ENCODE measurements around the gene RAD51B.

Gene RAD51B

DNA sequence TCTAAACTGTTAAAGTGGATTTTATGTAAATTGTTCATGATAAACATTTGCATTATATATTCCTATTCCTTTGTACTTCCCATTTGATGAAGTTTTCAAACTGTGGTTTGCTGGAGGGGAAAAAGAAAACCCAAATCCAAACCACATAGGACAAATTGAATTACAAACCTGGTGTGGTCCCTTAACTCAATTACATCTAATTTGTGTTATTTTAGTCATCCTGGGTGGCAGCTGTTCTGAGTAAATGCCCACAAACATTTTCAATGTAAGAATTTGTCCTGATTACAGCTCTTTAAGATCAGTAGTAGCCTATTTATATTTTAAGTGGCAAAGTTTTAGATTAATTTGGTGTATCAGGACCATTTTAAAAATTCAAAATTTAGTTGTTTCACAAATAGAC, 153.9 kb downstream of the RAD51B start:
- Histone ChIP-seq H3K36me3 (replicated peaks) (no peaks in the 10 kb centered on the region), H3K27me3 (replicated peaks) (no peaks in the 10 kb centered on the region), H3K27ac (no peak overlapping the region), H3K4me3 (ENCODE audit: low read depth, low read length) (no peak overlapping the region)
- in situ Hi-C loops (cut with HindIII; ENCODE audit: low pct_ligation_motif_present, low sequenced_read_pairs) = no loop called here
- TF ChIP-seq, protein P1, sequence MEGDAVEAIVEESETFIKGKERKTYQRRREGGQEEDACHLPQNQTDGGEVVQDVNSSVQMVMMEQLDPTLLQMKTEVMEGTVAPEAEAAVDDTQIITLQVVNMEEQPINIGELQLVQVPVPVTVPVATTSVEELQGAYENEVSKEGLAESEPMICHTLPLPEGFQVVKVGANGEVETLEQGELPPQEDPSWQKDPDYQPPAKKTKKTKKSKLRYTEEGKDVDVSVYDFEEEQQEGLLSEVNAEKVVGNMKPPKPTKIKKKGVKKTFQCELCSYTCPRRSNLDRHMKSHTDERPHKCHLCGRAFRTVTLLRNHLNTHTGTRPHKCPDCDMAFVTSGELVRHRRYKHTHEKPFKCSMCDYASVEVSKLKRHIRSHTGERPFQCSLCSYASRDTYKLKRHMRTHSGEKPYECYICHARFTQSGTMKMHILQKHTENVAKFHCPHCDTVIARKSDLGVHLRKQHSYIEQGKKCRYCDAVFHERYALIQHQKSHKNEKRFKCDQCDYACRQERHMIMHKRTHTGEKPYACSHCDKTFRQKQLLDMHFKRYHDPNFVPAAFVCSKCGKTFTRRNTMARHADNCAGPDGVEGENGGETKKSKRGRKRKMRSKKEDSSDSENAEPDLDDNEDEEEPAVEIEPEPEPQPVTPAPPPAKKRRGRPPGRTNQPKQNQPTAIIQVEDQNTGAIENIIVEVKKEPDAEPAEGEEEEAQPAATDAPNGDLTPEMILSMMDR (IDR thresholded peaks at IDR 0.05; ENCODE audit: low read depth, low read length, missing control alignments) = no peak
- no peak for DNase-seq

DNA sequence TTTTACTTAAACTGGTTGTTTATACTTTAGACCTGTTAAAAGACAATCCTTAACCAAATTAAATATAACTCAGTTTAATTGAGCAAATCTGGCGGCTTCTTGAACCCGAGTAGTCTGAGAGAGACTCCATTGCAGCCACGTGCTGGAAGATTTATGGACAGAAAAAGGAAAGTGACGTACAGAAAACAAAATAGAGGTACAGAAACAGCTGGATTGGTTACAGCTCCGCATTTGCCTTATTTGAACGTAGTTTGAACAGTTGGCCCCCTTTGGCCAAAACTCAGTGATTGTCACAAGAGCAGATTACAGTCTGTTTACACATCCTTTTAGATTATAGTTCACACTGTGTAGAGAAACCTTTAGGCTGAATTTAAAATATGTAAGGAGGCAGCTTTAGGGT, 155.9 kb downstream of the RAD51B start:
- TF ChIP-seq, protein P1 (IDR thresholded peaks at IDR 0.05; ENCODE audit: low read depth, low read length, missing control alignments) = no peak
- no peaks in the 10 kb centered on the region for H3K27me3 ChIP-seq (replicated peaks)
- H3K4me3 ChIP-seq (ENCODE audit: low read depth, low read length) = no peak overlapping the region
- no peaks in the 10 kb centered on the region for H3K36me3 ChIP-seq (replicated peaks)
- in situ Hi-C loops (cut with HindIII; ENCODE audit: low pct_ligation_motif_present, low sequenced_read_pairs) = no loop called here
- H3K27ac ChIP-seq = no peak overlapping the region
- no peak for DNase-seq

GRCh38 chr14:67977434-67978034, 158.0 kb downstream of the RAD51B start:
- no peak for DNase-seq

DNA sequence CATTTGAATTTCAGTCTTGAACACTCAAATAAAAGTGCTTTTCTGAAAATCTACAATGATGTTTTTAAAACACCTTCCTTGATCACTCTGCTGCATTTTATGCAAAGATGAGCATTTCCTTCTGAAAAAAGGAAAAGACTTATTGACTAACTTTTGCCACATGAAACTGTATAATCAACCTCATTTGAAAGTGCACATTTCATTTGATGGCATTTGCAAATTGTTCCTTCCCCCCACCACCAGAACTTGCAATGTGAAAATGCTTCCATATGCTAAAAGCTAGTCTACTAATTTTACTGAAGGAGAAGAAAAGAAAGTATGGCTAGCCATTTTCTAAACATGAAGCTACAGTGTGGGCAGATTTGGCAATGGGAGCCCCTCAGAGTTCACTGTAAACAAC, 159.2 kb downstream of the RAD51B start:
- H3K36me3 ChIP-seq (replicated peaks) = no peaks in the 10 kb centered on the region
- TF ChIP-seq, protein P1 (IDR thresholded peaks at IDR 0.05; ENCODE audit: low read depth, low read length, missing control alignments) = no peak
- H3K27me3 ChIP-seq (replicated peaks) = no peaks in the 10 kb centered on the region
- H3K4me3 ChIP-seq (ENCODE audit: low read depth, low read length) = no peak overlapping the region
- no peak overlapping the region for H3K27ac ChIP-seq
- in situ Hi-C loops (cut with HindIII; ENCODE audit: low pct_ligation_motif_present, low sequenced_read_pairs) = no loop called here
- DNase-seq = no peak

More at GRCh38 chr14:67977434-67978034, 158.0 kb downstream of the RAD51B start:
- Histone ChIP-seq H3K36me3 (replicated peaks) (no peaks in the 10 kb centered on the region), H3K27me3 (replicated peaks) (no peaks in the 10 kb centered on the region), H3K4me3 (ENCODE audit: low read depth, low read length) (no peak overlapping the region), H3K27ac (no peak overlapping the region)
- in situ Hi-C loops (cut with HindIII; ENCODE audit: low pct_ligation_motif_present, low sequenced_read_pairs) = no loop called here
- TF ChIP-seq, protein P1 (IDR thresholded peaks at IDR 0.05; ENCODE audit: low read depth, low read length, missing control alignments) = no peak

GRCh38 chr14:67982711-67983608, 163.4 kb downstream of the RAD51B start:
- Histone ChIP-seq H3K27me3 (replicated peaks) (no peaks in the 10 kb centered on the region), H3K36me3 (replicated peaks) (no peaks in the 10 kb centered on the region), H3K4me3 (ENCODE audit: low read depth, low read length) (no peak overlapping the region), H3K27ac (no peak overlapping the region)
- no peak for DNase-seq
- in situ Hi-C loops (cut with HindIII; ENCODE audit: low pct_ligation_motif_present, low sequenced_read_pairs) = no loop called here
- TF ChIP-seq, protein P1 (IDR thresholded peaks at IDR 0.05; ENCODE audit: low read depth, low read length, missing control alignments) = no peak
